Ureter (tissue), 1 donor: ENCODE data around the gene IER5L. TPM values are rescaled to one million over a fixed set of nuclear protein-coding genes. Genes with fewer than 3 reads are reported as not detected.
A peak's percentile ranks its signal among the peaks of the same experiment; 100 is the strongest.

Experiments used
- DNase-seq: peaks from one replicate; pipeline ENCODE4 v3.0.0-alpha.2; 2020; ENCODE audit warnings: low spot score
- total RNA-seq: library from RNA; stranded (reverse); gene quantifications from one replicate; pipeline ENCODE4 v1.2.4, GENCODE V29; 2023
- donor health status: DM: yes; HTN: yes; CAD: no.

The IER5L gene
- 16.0 TPM for total RNA-seq

DNA sequence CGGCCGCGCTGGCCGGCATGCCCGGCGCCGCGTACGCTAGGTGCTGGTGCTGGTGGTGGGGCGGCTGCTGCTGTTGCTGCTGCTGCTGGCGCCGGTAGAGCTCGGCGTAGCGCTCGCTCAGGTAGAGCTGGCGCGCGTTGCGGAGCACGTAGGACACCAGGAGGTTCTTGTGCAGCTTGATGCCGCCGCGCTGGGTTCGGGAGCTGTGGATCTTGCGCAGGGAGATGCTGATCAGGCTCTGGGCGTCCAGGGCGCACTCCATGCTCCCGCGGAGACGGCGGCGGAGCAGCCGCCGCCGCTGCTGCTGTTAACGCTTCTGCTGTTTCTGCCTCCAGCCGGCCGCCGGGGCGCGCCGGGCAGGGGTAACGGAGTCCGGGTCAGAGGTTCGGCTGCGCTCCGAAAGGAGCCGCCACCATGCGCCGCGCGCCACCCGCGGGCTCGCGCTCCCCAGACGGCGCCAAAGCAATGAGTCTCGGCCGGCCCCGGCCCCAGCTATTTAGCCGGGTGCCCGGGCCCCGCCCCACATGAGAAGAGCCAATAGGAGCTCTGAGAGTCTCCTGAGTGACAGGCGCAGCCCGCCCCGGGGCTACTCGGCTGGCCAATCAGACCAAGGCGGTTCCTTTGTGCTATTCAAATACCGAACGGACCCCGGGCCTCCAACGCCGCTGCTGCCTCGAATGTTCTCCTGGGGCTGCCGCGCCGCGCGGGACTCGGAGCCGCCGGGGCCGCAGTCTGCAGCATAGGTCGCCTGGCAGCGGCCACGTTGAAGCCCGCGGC, at the start of gene IER5L:
TSS of gene IER5L (minus strand) at position 471 of the 777 bp plus-strand sequence. CDS start at position 262, 209 bp downstream.
- DNase-seq: peak; percentile 97

- no peak for DNase-seq
Observed at GRCh38 chr9:129227843-129228189, 49.8 kb upstream of the IER5L start.

DNA sequence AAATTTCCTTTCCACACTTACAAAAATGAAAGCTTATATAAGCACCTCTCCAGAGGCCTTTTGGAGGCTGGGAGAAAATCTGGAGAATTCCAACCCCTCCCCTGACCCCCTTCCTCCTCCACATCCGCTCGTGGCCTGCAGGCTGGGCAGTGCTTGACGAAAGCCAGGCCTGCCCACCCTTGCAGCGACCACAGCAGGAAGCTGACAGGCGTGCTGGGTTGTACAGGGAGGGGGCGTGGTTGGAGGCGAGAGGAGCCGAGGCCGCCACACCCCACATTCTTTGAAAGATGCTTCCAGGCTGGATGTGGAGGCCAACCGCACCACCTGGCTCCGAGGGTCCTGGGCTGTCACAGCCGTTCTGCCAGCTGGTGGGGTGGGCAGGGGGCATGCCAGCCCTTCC, 47.8 kb upstream of the IER5L start:
- no peak for DNase-seq

DNA sequence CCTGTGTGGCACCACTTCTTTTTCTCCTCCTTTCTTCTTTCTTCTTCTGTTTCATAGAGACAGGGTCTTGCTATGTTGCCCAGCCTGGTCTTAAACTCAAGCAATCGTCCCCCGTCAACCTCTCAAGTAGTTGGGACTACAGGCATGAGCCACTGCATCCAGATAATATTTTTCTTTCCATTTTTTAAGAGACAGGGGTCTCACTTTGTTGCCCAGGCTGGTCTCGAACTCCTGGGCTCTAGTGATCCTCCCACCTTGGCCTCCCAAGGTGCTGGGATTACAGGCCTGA, 47.4 kb upstream of the IER5L start:
- no peak for DNase-seq

GRCh38 chr9:129224618-129225489, 46.8 kb upstream of the IER5L start:
- no peak for DNase-seq

DNA sequence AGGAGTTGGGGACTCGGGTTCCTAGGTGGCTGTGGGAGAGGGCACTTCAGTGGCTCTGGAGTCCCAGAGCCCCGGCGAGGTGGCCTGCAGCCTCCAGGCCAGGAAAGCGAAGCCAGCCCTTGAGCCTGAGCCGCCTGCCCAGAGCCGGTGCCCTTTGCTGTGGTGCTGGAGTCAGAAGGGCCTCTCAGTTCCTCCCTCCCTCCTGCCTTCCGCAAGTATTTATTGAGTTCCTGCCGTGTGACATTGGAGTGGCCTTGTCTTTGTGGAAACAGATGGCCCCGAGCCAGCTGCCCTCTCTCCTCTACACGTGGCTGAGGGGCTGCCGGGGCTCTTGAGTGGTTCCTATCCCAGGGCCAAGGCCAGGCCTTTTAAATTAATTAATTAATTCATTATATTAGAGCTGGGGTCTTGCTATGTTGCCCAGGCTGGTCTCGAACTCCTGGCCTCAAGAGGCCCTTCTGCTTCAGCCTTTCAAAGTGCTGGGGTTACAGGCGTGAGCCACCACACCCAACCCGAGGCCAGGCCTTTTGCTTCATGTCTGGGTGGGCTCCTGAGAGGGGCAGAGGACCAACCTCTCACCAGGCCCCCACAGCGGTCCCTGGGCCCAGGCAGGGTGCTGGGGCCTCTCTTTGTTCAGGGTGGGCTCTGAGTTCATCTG, 45.6 kb upstream of the IER5L start:
- DNase-seq: no peak

GRCh38 chr9:129222819-129223218, 44.8 kb upstream of the IER5L start:
- no peak for DNase-seq

GRCh38 chr9:129221979-129222635, 44.0 kb upstream of the IER5L start:
- no peak for DNase-seq

DNA sequence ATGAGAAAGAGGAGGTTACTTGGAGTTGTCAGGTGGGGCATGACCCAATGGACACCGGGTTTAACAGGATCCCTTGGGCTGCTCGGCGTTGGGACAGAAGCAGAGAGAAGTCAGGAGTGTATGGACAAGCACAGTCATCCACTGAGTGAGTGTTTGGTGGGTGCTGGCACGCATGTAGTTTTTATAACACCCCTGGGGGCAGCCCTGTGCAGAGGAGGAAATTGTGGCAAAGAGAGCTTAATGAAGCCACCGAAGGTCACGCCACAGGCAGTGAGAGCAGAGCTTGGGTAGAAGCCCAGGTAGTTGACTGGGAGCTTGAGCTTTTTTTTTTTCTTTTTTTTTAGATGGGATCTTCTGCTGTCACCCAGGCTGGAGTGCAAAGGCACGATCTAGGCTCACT, 43.2 kb upstream of the IER5L start:
- no peak for DNase-seq

DNA sequence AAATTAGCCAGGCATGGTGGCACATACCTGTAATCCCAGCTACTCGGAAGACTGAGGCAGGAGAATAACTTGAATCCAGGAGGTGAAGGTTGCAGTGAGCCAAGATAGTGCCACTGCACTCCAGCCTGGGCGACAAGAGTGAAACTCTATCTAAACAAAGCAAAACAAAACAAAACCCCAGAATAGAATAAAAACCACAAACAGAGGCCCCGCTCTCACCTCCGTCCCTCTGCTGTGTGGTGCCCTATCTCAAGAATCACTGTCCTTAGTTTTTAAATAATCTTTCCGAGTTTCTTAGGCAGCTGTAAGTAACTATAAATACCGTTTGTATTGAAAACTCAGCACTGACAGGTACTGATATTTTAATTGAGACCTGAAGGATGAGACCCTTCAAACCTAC, 42.7 kb upstream of the IER5L start:
- DNase-seq: no peak

- DNase-seq: no peak
Observed at GRCh38 chr9:129218918-129219317, 40.9 kb upstream of the IER5L start.

DNA sequence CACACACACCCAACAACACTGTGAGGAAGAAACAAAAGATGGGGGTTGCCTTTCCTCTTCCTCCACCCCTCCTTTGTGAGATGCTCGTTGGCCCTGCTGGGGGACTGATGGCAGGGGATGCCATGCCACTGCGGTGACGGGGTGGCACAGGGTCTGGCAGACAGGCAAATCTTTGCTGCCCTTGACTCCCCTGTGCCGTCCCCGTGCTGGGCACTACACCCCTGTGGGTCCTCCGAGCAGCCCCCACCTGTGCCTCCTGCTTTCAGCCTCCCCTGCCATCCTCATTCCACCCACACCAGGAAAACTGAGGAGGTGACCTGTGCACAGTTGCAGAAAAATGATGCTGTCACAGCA, 40.2 kb upstream of the IER5L start:
- no peak for DNase-seq

DNA sequence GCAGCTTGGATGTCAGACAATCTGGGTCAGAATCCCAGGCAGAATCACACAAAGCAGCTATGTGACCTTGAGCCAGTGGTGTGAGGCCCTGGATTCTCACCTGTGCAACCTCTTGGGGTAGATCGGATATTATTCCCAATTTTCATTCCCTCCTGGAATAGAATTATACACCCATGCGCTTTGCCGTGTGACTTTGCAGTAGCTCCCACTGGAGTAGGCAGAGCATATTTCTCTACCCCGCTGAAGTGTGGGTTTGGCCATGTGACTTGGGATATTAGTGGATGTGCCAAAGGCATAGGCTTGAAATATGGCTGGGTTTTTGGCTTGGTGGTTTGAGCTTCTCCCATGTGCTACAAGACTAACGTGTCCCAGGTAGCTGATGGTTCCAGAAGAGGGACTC, 35.5 kb upstream of the IER5L start:
- DNase-seq: no peak

- no peak for DNase-seq
Observed at GRCh38 chr9:129211686-129212085, 33.6 kb upstream of the IER5L start.

DNA sequence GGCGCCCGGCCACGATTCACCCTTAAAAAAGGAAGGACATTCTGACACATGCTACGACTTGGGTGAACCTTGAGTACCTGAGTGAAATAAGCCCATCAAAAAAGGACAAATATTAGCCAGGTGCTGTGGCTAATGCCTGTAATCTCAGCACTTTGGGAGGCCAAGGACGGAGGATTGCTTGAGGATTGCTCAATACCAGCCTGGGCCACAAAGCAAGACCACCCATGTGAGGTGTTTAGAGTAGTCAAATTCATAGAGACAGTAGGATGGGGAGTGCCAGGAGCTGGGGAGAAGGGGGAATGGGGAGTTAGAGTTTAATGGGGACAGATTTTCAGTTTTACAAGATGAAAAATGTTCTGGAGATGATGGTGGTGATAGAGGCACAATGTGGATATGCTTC, 32.1 kb upstream of the IER5L start:
- no peak for DNase-seq

- no peak for DNase-seq
Observed at GRCh38 chr9:129209580-129209979, 31.5 kb upstream of the IER5L start.

- DNase-seq: no peak
Observed at GRCh38 chr9:129209109-129209508, 31.0 kb upstream of the IER5L start.

DNA sequence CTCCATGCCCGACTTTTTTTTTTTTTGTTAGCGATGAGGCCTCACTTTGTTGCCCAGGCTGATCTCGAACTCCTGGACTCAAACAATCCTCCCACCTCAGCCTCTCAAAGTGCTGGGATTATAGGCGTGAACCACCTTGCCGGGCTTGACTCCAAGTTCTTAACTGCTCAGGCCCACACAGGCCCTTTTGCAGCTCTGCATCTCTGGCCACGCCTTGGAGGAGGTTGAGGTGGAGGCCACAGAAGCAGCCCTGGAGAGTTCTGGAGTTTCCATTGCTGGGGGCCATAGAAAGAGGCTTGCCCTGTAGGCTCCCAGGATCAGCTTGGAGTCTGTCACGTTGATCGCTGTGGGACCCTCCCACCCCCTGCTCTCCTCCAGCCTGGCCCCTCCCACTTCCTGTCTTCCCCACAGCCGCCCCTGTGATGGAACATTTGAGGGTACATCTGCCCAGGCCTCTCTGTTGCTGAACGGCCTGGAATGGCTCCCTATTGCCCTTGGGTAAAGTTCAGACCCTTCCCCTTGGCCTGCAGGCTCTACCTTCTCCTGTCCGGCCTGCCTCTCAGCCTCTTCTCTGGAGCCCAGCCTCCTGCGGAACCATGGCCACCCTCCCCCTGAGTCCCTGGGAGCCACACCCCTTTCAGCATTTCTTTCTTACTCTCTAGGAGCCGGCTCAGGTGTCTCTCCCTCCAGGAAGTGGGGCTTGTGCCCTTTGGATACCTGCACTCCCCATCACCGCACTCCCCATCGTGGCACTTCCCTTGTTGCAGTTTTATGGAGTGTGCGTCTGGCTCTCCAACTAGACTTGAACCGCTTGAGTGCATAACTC, 30.4 kb upstream of the IER5L start:
- no peak for DNase-seq

GRCh38 chr9:129206905-129207304, 28.8 kb upstream of the IER5L start:
- no peak for DNase-seq

GRCh38 chr9:129206401-129206800, 28.3 kb upstream of the IER5L start:
- DNase-seq: no peak

- DNase-seq: no peak
Observed at GRCh38 chr9:129204840-129205239, 26.8 kb upstream of the IER5L start.

DNA sequence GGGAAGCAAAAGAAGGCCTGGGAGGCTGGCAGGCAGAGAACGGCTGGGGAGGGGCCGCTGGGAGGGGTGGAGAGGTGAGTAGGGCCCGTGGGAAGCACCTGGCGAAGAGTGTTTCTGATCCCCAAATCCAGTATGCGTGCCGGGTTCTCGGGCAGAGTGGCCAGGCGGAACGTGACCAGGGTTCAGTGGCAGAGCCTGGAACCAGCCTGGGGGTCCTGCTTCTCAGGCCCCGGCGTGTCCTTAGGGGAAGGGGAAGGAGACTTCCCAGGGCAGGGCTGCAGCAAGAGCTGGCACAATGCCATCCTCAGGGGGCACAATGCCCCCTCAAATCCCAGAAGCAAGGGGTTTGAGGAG, 25.5 kb upstream of the IER5L start:
- no peak for DNase-seq
